Gastroesophageal sphincter (tissue), 4 donors: ENCODE results near the gene PIP5K1B. TPM values are rescaled to one million over a fixed set of nuclear protein-coding genes. Genes with fewer than 3 reads are reported as not detected.

ENCODE experiments used
- ATAC-seq: fragments of 150-250 bp; one replicate; pipeline ENCODE4 v1.9.1; 2016; ENCODE audit warnings: mild to moderate bottlenecking, moderate library complexity
- H3K27ac ChIP-seq, 4 donors: fragments of 200-600 bp; sonication (generic) in 3 of 4; 1 replicate in 3 of 4; 2 replicates in 1 of 4; pipeline ENCODE4 v1.5.1; 2016 to 2019
- H3K27me3 ChIP-seq: fragments of 200-600 bp; sonication (generic); one replicate; pipeline ENCODE4 v1.5.1; 2019
- H3K36me3 ChIP-seq, 2 donors: fragments of 200-600 bp; sonication (generic); one replicate each; pipeline ENCODE4 v1.5.1; 2019; ENCODE audit warnings: control low read depth in 1 of 2
- H3K4me1 ChIP-seq, 3 donors: fragments of 200-600 bp; sonication (generic); 1 replicate in 2 of 3; 2 replicates in 1 of 3; pipeline ENCODE4 v1.5.1; 2016 to 2019; ENCODE audit warnings: control low read depth in 2 of 3
- H3K4me3 ChIP-seq, 2 donors: fragments of 200-600 bp; sonication (generic); one replicate each; pipeline ENCODE4 v1.5.1; 2019; ENCODE audit warnings: mild to moderate bottlenecking in 1 of 2, moderate library complexity in 1 of 2
- H3K9me3 ChIP-seq, 3 donors: fragments of 200-600 bp; sonication (generic); one replicate each; pipeline ENCODE4 v1.5.1; 2017 to 2019; ENCODE audit warnings: control low read depth in 2 of 3
- EP300 ChIP-seq: sonication (generic); formaldehyde crosslinking; IDR thresholded peaks from one replicate; pipeline ENCODE4 v1.6.1; 2017; ENCODE audit warnings: antibody characterized with exemption, mild to moderate bottlenecking
- POLR2A ChIP-seq, 2 donors: fragments of 450-650 bp; IDR thresholded peaks; one replicate each; pipeline ENCODE4 v1.6.1; 2017; ENCODE audit warnings: antibody characterized with exemption in 2 of 2, mild to moderate bottlenecking in 2 of 2, moderate library complexity in 1 of 2
- POLR2AphosphoS5 ChIP-seq: sonication (generic); formaldehyde crosslinking; IDR thresholded peaks from one replicate; pipeline ENCODE4 v1.6.1; 2017; ENCODE audit warnings: antibody characterized with exemption
- WGBS, 2 donors: methylation state at CpG; one replicate each; pipeline ENCODE4 v1.1.5; 2018; ENCODE audit warnings: low coverage in 1 of 2; 5-methylcytosine and 5-hydroxymethylcytosine counted together
- total RNA-seq, 4 donors: library from RNA; depleted of rRNA; stranded (reverse); fragments of >200 nt; gene quantifications; one replicate each; pipeline ENCODE4 v1.1.0, GENCODE V29; 2016
- TF ChIP-seq, protein P1 (sequence below), 4 experiments: fragments of 200-600 bp in 2 of 4; fragments of 450-650 bp in 2 of 4; sonication (generic) in 1 of 4; IDR thresholded peaks; one replicate each; pipeline ENCODE4 v1.5.1; 2017 to 2019; ENCODE audit warnings: antibody characterized with exemption in 4 of 4, mild to moderate bottlenecking in 2 of 4, moderate library complexity in 2 of 4

The PIP5K1B gene
- total RNA-seq, 4 donors from 2014 or later, result 0.67 to 5.1 (median 1.2) TPM

DNA sequence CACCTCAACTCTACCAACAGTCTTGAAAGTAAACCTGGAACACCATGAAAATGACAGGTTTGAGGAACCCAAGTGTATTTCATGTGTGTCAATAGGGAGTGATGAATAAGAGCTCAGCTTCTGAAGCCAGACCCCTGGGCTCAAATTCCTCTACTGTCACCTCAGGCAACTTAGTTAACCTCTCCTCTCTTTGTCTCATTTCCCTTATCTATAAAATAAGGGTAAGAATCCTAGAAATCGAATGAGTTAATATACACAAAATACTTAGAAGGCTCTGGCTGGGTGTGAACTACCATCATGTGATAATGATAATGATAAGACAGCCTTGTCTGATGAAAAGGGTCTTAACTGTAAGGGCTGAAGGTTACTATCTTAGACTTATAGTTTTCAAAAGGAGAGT, 66.3 kb downstream of the PIP5K1B start:
- H3K27me3 ChIP-seq, result no peaks in the 10 kb centered on the region
- ATAC-seq, result no peak
- no peaks in the 10 kb centered on the region for H3K4me1 ChIP-seq
- TF ChIP-seq, protein P1, sequence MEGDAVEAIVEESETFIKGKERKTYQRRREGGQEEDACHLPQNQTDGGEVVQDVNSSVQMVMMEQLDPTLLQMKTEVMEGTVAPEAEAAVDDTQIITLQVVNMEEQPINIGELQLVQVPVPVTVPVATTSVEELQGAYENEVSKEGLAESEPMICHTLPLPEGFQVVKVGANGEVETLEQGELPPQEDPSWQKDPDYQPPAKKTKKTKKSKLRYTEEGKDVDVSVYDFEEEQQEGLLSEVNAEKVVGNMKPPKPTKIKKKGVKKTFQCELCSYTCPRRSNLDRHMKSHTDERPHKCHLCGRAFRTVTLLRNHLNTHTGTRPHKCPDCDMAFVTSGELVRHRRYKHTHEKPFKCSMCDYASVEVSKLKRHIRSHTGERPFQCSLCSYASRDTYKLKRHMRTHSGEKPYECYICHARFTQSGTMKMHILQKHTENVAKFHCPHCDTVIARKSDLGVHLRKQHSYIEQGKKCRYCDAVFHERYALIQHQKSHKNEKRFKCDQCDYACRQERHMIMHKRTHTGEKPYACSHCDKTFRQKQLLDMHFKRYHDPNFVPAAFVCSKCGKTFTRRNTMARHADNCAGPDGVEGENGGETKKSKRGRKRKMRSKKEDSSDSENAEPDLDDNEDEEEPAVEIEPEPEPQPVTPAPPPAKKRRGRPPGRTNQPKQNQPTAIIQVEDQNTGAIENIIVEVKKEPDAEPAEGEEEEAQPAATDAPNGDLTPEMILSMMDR (IDR thresholded peaks at IDR 0.05), result no peak
- no peak for TF ChIP-seq POLR2AphosphoS5
- 25 to 100% methylated on average over 1 of the region's 1 CpG for WGBS, 2 donors
- no peak overlapping the region for H3K4me3 ChIP-seq
- H3K36me3 ChIP-seq, result no peaks in the 10 kb centered on the region
- no peaks in the 10 kb centered on the region for H3K9me3 ChIP-seq
- no peak overlapping the region for H3K27ac ChIP-seq

- peaks cover 0 to 11% (median 2%) of the 10 kb centered on the region in 3 donors for H3K4me1 ChIP-seq
- ATAC-seq, result no peak
- WGBS, 2 donors, result 70 to 71% methylated on average over 4 to 5 of the region's 5 CpGs
- no peaks in the 10 kb centered on the region for H3K36me3 ChIP-seq
- no peaks in the 10 kb centered on the region for H3K27me3 ChIP-seq
- no peak for TF ChIP-seq EP300
- TF ChIP-seq POLR2AphosphoS5, result no peak
- no peak for TF ChIP-seq POLR2A (IDR thresholded peaks at IDR 0.05)
- TF ChIP-seq, protein P1 (IDR thresholded peaks at IDR 0.05), result no peak
- no peak overlapping the region for H3K27ac ChIP-seq
- H3K4me3 ChIP-seq, result no peak overlapping the region
- H3K9me3 ChIP-seq, result no peaks in the 10 kb centered on the region
These were observed 70.1 kb downstream of the PIP5K1B start for GRCh38 chr9:68775003-68775730.

GRCh38 chr9:68777070-68777763, 72.2 kb downstream of the PIP5K1B start:
- H3K27me3 ChIP-seq, result no peaks in the 10 kb centered on the region
- TF ChIP-seq POLR2AphosphoS5 (no peak), POLR2A (IDR thresholded peaks at IDR 0.05) (no peak), EP300 (no peak)
- TF ChIP-seq, protein P1 (IDR thresholded peaks at IDR 0.05), result no peak
- H3K4me1 ChIP-seq, result peaks cover 6 to 28% (median 15%) of the 10 kb centered on the region in 3 donors
- H3K4me3 ChIP-seq, result no peak overlapping the region
- no peak overlapping the region for H3K27ac ChIP-seq
- no peak for ATAC-seq
- no peaks in the 10 kb centered on the region for H3K9me3 ChIP-seq
- H3K36me3 ChIP-seq, result no peaks in the 10 kb centered on the region
- 94 to 100% methylated on average over 1 to 2 of the region's 2 CpGs for WGBS, 2 donors

- H3K27ac ChIP-seq, result no peak overlapping the region
- peaks cover 18 to 42% (median 24%) of the 10 kb centered on the region in 3 donors for H3K4me1 ChIP-seq
- H3K9me3 ChIP-seq, result no peaks in the 10 kb centered on the region
- no peak for TF ChIP-seq POLR2A (IDR thresholded peaks at IDR 0.05)
- no peak for TF ChIP-seq POLR2AphosphoS5
- no peak for TF ChIP-seq EP300
- TF ChIP-seq, protein P1 (IDR thresholded peaks at IDR 0.05), result no peak
- H3K27me3 ChIP-seq, result no peaks in the 10 kb centered on the region
- H3K36me3 ChIP-seq, result no peaks in the 10 kb centered on the region
- no peak for ATAC-seq
- WGBS, 2 donors, result 90 to 93% methylated on average over 5 of the region's 5 CpGs
- no peak overlapping the region for H3K4me3 ChIP-seq
These were observed 73.6 kb downstream of the PIP5K1B start for GRCh38 chr9:68778635-68779034.
